GM12874 (cell line): ENCODE measurements around the gene CD99.

ENCODE experiments used
- TF ChIP-seq, protein P1 (sequence below): IDR thresholded peaks from 2 replicates; pipeline ENCODE4 v1.5.1; 2011; ENCODE audit warnings: low read depth, mild to moderate bottlenecking, control low read depth, low read length, moderate library complexity; ENCODE audit not compliant: insufficient read depth

Gene CD99

DNA sequence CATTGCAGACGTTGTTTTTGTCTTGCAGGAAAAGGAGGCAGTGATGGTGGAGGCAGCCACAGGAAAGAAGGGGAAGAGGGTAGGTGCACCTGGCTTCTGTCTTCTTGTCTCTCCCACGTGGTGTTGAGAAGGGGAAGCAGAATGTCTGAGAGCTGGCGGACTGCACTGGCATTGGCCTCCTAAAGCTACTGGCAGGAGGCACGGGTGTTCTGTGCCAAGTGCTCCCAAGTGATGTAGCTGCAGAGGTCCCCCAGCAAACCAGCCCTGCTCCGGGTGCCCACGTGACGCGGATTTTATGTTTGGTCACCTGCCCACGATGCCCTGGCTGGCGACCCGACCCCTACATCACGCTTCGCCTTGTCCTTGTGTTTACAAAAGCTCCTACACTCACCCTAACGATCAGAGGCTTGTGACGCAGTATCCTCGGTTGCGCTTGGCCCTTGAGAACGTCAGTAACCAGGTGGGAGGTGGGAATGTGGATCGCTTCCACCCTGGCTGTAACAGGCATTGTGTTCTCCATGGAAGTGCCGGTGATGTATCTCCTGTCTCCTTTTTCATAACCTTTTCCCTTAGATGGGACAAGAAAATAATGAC is 32.3 kb downstream of the CD99 start:
- TF ChIP-seq, protein P1, sequence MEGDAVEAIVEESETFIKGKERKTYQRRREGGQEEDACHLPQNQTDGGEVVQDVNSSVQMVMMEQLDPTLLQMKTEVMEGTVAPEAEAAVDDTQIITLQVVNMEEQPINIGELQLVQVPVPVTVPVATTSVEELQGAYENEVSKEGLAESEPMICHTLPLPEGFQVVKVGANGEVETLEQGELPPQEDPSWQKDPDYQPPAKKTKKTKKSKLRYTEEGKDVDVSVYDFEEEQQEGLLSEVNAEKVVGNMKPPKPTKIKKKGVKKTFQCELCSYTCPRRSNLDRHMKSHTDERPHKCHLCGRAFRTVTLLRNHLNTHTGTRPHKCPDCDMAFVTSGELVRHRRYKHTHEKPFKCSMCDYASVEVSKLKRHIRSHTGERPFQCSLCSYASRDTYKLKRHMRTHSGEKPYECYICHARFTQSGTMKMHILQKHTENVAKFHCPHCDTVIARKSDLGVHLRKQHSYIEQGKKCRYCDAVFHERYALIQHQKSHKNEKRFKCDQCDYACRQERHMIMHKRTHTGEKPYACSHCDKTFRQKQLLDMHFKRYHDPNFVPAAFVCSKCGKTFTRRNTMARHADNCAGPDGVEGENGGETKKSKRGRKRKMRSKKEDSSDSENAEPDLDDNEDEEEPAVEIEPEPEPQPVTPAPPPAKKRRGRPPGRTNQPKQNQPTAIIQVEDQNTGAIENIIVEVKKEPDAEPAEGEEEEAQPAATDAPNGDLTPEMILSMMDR, result no peak

DNA sequence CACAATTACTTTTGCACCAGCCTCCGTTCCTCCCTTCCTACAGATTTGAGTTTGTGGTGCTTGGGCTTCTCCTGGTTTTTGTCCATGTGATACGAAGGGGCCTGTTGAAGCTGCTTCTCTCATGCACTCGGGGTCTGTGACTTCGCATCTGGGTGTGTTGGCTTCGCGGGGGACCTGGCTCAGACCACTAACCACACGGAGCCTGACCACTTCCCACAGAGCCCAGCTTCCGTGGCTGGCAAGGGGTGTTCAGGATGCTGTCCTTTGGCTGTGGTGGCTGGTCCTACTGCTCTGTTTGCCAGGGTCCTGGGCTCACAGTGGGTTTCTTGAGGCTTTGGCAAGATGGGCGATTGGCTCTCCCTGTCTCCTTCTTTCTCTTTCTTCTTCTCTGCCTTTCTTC is 41.0 kb downstream of the CD99 start:
- TF ChIP-seq, protein P1, result no peak

DNA sequence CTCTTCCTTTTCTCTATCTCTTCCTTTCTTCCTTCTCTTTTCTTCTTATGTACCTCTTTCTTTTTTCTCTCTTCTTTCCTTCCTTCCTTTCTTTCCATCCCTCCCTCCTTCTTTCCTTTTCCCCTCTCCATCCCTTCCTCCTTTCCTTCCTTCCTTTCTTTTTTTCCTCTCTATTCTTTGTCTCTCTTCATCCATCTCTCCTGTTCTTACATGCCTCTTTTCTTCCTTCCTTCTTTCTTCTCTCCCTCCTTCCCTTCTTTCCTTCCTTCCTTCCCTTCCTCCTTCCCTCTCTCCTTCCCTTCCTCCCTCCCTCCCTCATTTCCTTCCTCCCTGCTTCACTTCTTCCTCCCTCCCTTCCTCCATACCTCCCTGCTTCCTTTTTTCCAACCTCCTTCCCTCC is 41.6 kb downstream of the CD99 start:
- TF ChIP-seq, protein P1, result no peak

DNA sequence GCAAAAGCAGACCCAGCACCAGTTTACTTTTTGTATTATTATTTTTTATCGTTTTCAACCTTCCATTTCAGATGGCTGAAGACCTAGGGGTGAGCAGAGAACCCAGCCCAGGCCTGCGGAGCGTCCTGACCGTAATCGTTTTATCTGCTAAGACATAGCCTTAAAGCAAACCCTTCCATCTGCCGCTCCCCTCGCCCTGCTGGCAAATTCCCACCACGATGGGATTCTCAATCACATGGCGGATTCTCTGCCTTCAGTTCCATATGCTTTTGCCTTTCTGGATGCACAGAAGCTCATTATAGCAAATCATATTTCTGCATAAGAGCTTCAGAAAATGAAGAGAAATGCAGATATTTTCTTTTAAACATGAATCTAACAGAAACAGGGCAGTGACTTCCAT is 42.2 kb downstream of the CD99 start:
- TF ChIP-seq, protein P1, result no peak

DNA sequence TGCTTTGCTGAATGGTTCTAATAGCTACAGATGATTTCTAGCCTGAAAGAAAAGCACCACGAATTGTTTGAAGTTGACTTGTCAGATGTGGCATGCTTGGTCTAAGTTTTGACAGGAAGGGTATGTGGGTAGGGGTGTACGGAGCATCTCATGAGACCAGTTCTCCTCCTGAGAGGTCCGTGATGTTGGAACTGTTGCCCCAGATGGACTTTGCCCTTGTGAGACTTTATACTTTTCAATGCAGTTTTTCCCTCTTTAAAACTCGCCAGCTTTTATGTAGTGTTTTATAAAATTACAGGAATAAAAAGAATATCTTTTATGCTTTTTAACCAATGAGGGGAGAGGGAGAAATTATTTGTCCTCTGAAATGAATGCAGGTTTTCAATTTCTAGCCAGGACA is 44.2 kb downstream of the CD99 start:
- TF ChIP-seq, protein P1, result no peak

DNA sequence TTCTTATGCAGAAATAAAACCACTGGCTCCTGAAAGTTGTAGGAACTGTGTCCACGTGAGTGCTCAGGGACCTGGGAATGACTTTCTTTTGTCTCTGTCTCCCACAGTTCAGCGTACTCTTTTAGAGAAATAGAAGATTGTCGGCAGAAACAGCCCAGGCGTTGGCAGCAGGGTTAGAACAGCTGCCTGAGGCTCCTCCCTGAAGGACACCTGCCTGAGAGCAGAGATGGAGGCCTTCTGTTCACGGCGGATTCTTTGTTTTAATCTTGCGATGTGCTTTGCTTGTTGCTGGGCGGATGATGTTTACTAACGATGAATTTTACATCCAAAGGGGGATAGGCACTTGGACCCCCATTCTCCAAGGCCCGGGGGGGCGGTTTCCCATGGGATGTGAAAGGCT is 49.6 kb downstream of the CD99 start:
- TF ChIP-seq, protein P1, result no peak

DNA sequence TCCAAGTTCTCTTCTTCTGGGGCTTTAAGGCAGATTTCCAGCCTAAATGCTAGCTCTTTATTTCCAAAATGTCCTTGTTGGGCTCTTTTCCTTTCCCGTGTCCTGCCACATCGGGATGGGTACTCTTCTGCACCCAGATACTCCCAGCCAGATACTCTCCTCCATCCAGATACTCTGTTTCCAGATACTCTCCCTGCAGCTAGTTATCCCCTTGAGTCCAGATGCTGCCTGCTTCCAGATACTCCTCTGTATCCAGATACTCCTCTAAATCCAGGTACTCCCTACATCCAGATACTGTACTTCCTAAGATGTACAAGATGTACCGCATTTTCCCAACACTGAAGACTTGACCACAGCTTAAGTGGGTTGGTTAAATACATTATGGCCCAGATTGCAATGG is 50.3 kb downstream of the CD99 start:
- TF ChIP-seq, protein P1, result no peak

DNA sequence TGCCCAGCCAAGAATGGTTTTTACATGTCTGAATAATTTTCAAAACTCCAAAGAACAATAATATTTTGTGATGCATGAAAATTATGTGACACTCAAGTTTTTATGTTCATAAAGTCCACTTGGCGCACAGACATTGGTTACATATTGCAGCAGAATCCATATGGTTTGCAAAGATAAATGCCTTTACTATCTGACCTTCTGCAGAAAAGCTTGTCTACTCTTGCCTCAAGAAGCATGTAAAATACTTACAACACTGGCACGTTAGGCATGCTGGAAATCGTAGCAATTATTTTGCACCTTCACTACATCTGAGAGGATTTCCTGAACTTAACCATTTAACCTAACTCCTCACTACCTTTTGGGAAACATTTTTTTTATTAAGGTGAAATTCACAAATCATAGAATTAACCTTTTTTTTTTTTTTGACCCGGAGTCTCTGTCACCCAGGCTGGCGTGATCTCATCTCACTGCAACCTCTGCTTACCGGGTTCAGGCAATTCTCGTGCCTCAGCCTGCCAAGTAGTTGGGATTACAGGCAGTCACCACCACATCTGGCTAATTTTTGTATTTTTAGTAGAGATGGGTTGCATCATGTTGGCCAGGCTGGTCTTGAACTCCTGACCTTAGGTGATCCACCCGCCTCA is 57.2 kb downstream of the CD99 start:
- TF ChIP-seq, protein P1, result no peak
